Measurements from ENCODE around the gene TYRO3.

- TF ChIP-seq, protein P1, sequence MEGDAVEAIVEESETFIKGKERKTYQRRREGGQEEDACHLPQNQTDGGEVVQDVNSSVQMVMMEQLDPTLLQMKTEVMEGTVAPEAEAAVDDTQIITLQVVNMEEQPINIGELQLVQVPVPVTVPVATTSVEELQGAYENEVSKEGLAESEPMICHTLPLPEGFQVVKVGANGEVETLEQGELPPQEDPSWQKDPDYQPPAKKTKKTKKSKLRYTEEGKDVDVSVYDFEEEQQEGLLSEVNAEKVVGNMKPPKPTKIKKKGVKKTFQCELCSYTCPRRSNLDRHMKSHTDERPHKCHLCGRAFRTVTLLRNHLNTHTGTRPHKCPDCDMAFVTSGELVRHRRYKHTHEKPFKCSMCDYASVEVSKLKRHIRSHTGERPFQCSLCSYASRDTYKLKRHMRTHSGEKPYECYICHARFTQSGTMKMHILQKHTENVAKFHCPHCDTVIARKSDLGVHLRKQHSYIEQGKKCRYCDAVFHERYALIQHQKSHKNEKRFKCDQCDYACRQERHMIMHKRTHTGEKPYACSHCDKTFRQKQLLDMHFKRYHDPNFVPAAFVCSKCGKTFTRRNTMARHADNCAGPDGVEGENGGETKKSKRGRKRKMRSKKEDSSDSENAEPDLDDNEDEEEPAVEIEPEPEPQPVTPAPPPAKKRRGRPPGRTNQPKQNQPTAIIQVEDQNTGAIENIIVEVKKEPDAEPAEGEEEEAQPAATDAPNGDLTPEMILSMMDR (conservative IDR thresholded peaks at IDR 0.05; ENCODE audit: low read length): peak; percentile 99
- TF ChIP-seq EZH2phosphoT487 (IDR thresholded peaks at IDR 0.05; ENCODE audit: borderline replicate concordance, low read depth, low read length): no peak
These were observed 1.2 kb upstream of the TYRO3 start for GRCh38 chr15:41557673-41558399.

Data from OCI-LY7 (cell line).